Stimulated activated CD4-positive, alpha-beta T cell treated with anti-CD3 and anti-CD28 coated beads, Interleukin-1b, Interleukin-23, amount 100 ng/mL, for 48 hours (primary cell): ENCODE data around the gene TMPRSS13.

Experiments
- DNase-seq: peaks from one replicate; pipeline ENCODE4 v3.0.0-alpha.2; 2020

TMPRSS13 gene

GRCh38 chr11:117884994-117885393, 44.2 kb downstream of the TMPRSS13 start:
- peak; percentile 57 for DNase-seq

GRCh38 chr11:117883063-117883462, 46.1 kb downstream of the TMPRSS13 start:
- no peak for DNase-seq

- no peak for DNase-seq
Observed at GRCh38 chr11:117882311-117882905, 46.8 kb downstream of the TMPRSS13 start.

GRCh38 chr11:117881217-117881616, 48.0 kb downstream of the TMPRSS13 start:
- DNase-seq = no peak

GRCh38 chr11:117879516-117880480, 49.4 kb downstream of the TMPRSS13 start:
- DNase-seq = no peak

- no peak for DNase-seq
Observed at GRCh38 chr11:117878939-117879475, 50.2 kb downstream of the TMPRSS13 start.

GRCh38 chr11:117878314-117878938, 50.8 kb downstream of the TMPRSS13 start:
- no peak for DNase-seq

GRCh38 chr11:117877120-117877784, 52.0 kb downstream of the TMPRSS13 start:
- DNase-seq = no peak

- DNase-seq = no peak
Observed at GRCh38 chr11:117876341-117877119, 52.7 kb downstream of the TMPRSS13 start, which contains the start of gene FXYD6. FXYD6 (minus strand) TSS chr11:117876658; CDS start chr11:117842776, 33,882 bp downstream.

- no peak for DNase-seq
Observed at GRCh38 chr11:117876059-117876340, 53.2 kb downstream of the TMPRSS13 start.

- peak; percentile 20 for DNase-seq
Observed at GRCh38 chr11:117875382-117876058, 53.7 kb downstream of the TMPRSS13 start.

- no peak for DNase-seq
Observed at GRCh38 chr11:117874910-117875381, 54.3 kb downstream of the TMPRSS13 start.

GRCh38 chr11:117874253-117874909, 54.8 kb downstream of the TMPRSS13 start:
- no peak for DNase-seq

GRCh38 chr11:117873828-117874125, 55.4 kb downstream of the TMPRSS13 start:
- no peak for DNase-seq

- no peak for DNase-seq
Observed at GRCh38 chr11:117872975-117873827, 56.0 kb downstream of the TMPRSS13 start.

- no peak for DNase-seq
Observed at GRCh38 chr11:117872420-117872961, 56.7 kb downstream of the TMPRSS13 start.

GRCh38 chr11:117871784-117872183, 57.4 kb downstream of the TMPRSS13 start:
- no peak for DNase-seq

GRCh38 chr11:117871160-117871559, 58.0 kb downstream of the TMPRSS13 start:
- no peak for DNase-seq

- DNase-seq = no peak
Observed at GRCh38 chr11:117870103-117870952, 58.9 kb downstream of the TMPRSS13 start.
